NCI-H2196 treated with DMSO at 0.1 percent for 48 hours (cell line): ENCODE results near the gene HDAC4.
"Not testable (repeated sequence)": the region's sequence is repeated elsewhere in the genome, so short reads cannot be mapped to it uniquely, and the experiment has no call there.

Source experiments
- DNase-seq: peaks from one replicate; lab custom pipeline; 2025; ENCODE audit not compliant: unreplicated experiment; lab: John Stamatoyannopoulos, UW

Gene HDAC4

DNA sequence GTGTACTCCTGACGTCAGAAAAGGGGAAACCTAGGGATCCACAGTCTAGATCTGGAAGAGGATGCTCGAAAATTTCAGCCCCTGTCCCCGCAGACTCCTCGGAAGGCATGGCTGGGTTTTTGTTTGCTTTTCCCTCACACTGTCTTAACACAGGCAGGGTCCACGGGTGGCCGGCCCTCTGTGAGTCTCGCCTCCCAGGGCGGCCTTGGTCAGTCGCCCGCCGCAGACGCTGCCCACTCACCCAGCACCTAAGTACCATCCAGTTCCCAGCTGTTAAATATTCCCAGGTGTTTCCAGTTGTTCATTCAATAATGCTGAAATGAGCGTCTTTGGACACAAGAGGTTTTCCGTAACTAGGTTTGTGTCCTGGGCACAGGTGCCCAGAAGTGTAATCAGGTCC lies 359.8 kb downstream of the HDAC4 start:
- DNase-seq: no peak

DNA sequence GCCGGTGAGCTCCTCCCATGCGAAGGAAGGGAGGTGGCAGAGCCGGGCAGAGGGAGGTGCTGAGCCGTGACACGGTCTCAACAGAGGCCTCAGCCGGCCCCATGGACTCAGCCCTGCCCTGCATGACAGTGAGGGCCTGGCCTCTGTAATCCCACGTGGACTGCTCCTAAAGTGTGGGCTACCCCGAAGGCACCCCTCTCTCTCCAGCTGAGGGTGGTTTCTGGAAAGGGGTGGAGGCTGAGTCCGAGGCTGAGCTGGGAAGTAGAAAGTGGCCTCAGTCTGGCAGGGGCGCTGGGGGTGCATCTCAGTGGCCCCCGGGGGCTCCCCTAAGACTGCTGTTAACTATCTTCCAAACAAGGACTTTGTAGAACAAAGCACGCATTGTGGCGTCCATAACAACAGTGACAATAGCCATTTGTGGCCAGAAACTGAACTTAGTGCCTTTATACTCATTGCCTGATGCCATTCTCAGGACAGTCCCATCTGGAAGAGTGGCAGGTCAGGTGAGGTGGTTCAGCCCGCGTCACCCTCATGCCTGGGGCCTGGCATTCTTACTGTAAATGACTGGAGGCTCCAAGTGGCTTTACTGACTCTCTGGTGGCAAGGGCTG lies 360.6 kb downstream of the HDAC4 start:
- DNase-seq: no peak

DNA sequence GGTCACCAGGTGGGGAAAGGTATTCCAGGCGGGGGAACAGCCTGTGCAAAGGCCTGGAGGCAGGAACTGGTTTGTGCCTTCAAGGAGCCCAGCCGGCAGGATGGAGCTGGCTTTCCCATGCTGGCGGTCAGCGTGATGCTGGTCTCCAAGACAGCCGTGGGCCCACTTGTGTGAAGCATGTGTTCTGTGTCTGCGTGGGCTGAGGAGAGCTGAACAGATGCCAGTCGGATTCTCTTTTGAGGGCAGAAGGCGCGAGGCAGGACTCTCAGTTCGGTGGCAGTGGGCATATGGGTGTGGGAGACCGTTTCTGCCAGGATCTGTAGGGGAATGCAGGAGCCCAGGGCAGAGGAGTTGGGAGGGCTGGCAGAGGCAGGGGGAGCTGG lies 361.4 kb downstream of the HDAC4 start:
- no peak for DNase-seq

DNA sequence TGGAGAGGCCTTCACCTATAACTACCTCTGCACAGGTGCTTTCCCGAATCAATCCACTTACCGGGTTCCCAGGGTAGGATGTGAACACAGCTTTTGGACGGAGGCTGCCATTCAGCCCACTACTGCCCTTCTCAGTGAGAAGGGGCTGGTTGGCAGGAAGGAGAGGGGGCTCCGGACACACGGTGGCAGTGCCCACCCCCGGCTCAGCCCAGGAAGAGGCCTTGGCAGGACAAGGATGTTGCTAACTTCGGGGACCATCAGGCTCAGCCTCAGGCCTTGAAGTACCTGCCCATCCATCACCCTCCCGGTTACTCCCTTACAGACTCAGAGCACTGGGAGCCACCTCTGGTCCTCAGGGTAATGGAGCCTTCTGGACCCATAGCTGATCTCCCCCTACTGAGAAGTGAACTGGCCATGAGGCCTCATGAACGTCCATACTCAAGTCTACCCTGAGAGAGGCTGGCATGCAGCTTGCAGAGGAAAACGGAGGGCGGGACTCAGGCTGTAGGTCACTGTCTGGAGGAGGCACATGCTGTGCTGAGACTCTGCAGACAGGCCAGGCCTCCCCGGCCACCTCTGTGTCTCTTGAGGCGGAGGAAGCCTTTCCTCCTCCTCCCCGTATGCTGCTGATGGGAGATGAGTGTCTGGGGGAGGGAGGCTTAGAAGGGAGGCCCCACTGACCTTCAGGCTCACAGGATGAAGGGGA lies 361.9 kb downstream of the HDAC4 start:
- DNase-seq: no peak

DNA sequence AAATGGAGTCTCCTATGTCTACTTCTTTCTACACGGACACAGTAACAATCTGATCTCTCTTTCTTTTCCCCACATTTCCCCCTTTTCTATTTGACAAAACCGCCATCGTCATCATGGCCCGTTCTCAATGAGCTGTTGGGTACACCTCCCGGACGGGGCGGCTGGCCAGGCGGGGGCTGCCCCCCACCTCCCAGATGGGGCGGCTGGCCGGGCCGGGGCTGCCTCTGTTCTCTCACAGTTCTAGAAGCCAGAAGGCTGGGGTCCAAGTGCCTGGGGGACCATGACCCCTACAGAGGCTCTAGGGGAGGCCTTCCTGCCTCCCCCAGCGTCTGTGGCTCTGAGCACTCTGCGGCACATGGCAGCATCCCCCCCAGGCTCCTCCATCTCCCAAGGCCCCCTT lies 362.5 kb downstream of the HDAC4 start:
- not testable (repeated sequence) for DNase-seq

DNA sequence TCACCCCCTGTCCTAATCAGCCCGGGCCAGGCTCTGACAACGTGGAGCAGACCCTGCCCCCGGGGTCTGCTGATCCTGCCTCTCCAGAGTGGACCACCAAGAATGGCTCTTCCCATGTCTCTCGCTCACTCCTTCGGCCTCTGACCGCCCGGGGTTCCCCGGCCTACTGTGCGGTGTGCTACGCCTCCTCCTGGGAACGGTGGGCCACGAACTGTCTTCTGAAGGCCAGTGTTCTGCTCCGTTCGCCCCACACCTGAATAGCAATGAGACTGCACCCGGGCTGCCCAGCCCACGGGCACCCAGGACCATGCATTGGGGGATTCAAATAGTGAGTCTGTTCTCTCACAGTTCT lies 363.3 kb downstream of the HDAC4 start:
- no peak for DNase-seq

DNA sequence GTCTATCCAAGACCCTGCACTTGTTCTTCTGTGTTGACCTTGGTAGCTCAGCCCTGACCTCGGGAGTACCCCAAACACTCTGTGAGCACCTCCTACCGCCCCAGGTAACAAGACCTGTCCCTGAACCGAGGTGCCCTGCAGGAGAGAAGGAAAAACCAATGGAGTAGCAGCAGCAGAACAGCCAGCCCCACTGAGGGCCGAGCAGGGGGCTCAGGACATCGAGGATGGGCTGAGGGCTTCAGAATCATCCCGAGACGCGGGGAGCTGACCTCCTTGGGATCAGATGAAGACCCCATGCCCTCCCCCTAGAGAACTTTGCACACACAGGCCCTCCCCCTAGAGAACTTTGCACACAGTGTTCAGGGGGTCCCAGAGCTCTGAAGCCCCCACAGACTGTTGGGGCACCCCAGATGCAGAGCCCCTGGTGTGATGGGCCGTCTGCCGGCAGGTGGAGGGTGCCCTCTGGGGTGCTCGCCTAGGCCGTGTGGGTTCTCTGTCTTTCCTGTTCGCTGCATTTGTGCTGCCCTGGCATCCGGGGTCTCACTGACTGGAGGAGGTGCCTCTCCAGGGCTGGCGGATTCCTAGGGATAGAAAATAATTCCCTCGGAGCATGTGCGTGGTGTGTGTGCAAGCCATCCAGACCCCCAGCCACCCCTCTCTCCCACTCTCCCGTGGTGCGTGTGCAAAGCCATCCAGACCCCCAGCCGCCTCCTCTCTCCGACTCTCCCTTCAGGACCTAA lies 363.8 kb downstream of the HDAC4 start:
- DNase-seq: no peak

DNA sequence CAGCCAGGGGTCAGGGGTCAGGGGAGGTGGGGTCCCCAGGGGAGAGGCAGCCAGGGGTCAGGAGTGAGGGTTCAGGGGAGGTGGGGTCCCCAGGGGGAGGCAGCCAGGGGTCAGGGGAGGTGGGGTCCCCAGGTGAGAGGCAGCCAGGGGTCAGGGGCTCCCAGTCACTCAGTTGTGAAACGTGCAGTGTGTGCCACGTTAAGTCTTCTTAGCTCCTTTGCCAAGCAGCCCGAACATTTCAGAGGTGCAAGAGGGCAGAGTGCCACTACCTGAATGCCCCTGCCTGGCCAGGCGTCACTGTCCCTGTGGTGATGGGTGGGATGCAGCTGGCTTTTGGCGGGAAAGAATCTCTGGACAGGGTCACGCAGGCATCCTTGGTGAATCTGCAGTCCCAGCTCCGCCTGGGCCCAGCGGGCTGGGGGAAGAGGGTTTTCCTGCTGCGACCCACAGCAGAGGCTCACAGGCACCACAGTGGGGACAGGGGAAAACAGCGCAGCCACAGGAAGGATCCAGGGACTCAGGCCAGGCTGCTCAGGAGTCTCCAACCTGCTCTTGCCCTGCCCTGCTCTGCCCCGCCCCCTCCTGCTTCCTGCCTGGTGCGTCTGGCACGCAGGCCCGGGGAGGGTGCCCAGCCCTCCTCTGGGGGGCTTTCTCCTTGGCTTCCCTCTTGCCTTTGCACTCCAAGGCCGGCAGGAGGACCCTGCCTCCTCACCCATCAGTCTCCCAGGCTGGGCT lies 364.7 kb downstream of the HDAC4 start:
- no peak for DNase-seq

DNA sequence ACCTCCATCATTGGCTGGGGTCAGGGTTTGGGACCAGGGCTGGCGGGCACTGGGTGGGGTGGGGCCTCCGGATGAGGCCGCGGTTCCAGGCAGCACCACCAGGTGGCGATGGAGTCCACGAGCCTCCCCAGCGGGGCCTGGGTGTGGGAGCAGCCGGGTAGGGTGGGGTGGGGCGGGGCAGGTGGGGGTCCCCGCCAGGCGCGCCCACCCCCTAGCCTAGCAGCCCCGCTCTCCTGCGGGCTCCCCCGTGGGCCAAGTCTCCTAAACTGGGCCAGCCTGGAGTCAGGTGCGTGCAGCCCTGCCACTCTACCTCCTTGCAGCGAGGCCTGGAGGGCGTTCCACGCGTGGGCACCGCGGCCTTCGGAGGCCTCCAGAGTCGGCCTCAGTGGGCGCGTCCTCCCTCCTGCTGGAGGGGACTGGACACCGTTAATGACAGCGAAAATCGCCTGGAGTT lies 365.4 kb downstream of the HDAC4 start:
- DNase-seq: no peak

DNA sequence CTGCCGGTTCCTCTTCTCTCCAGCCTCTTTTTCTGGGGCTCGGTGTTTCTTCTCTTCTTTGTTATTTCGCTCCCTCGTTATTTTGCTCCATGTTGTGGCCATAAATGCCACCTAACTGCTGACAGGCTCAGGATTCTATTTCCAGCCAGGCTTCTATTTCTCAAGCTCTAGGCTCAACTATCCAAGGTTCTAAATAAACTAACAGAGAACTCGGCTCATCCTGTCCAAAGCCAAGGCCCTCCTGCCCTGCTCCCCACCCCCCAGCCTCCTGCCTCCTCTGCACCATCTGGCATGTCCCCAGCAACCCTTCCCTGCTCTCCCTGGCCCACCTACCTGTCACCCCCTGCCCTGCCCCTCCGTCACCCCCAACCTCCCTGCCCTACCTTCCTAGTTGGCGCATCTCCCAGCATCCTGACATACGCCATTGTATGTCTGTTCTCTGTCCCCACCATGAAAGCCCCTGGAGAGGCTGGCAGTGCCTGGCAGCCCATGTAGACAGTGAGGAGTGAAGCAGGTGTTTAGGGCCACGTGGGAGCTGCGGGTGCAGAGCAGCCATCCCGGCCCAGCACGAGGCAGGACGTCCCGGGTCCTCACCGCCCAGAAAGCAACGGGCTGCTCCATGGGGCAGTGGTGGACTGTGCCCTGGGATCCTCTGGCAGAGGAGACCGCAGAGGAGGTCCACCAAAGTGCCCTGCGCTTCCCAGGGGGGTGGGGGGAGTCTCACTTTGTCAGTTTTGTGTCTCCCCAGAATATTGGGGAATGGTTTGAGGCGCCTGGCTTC lies 366.1 kb downstream of the HDAC4 start:
- no peak for DNase-seq

DNA sequence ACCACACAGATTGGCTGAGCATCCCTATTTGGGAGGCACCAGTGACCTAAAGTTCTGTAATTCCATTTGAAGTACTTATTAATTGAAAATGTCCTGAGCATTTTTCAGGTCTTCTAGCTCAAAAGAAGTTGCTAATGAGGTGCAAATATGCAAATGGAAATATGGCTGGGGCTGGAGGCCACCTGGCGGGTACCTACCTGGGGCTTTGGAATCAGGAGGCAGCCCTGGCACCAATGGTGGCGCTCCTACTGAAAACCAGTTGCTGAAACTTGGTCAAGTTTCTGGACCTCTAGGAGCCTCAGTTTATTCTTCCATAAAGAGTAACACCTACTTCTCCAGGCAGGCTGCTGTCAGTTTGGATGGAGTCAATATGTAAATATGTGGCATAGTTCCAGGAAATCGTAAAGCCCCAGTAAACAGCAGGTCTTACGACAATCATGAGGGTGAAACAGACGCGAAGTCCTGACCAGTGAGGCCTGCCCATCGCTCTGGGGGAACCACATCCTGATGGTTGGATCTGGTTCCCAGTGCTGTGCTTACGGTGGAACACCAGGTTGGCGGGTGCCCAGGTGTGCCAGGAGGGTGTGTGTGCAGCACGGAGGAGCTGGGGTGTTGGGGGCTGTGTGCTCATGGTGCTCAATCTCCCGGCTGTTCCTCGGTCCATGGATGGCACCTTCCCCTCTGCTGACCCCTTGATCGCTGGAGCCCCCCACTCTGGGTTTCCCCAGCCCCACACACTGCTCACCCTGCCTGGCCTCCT lies 366.8 kb downstream of the HDAC4 start:
- DNase-seq: no peak

DNA sequence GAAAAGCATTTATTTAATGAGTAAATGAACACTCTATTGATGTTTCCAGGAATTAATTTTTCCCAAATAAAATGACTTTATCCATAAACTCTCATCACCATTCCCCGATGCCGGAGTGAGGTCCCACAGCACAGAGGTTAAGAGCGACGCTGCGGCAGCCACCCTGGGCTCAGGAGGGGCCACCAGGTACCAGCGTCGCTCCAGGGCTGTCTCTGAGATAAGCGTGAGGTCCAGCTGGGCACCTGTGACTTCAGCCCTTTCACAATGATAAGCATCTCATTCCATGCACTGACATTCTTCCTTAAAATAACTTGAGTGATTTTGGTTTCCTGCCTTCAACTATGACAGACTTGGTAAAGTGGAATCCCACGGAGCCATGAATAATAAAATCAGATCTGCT lies 370.9 kb downstream of the HDAC4 start:
- DNase-seq: no peak

DNA sequence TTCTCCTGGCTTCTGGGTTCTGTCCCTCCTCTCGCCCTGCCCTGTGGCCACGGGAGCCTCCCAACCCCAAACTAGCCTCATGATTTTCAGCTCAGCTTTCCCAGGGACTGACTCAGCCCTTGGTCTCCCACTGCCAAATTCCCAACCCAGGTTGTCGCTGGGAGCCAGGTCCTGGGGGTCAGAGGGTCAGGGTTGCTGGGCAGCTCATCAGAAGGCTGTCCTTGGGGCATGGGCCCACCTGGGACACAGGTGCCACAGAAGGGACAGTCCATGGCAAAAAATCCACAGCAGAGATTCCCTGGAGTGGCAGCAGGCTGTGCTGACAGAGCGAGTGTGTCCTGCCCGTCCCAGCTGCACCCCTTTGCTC lies 372.6 kb downstream of the HDAC4 start:
- DNase-seq: no peak

DNA sequence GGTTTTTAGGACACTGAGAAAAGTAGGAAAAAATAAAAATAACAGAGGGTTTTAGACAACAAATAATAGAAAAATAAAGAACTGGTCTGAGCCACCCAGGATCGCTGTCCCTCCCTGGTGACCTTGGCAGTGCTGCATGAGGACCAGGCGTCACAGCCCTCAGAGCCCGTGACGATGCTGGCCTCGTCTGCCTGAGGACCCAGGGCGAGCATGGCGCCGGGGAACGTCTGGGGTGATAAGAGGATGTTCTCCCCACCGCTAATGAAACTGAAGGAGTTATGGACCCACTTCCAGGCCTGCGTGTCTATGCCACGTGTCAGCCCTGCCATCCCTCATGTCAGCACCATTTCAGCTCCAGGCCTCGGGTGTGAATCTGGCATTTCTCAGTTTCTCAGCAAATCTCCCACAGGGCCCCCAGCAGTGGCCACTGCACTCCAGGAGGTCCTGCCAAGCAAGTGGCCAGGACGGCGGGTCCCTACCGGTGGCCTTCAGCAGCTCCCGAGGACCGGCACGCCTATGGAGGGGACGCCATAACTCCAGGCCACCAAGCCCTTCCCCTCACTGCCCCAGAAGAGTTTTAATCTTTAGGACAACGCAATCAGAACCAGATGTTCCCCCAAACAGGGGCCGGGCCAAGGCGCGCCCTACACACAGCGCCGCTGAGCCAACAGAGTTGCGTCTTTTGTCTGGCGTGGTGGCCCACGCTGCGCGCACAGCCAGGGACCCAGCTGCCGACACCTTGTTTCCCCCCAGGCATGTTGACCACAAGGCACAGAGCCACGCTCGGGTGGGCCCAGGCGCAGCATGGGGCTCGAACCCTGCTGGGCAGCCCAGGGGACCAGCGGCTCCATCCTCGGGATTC lies 373.2 kb downstream of the HDAC4 start:
- DNase-seq: no peak

DNA sequence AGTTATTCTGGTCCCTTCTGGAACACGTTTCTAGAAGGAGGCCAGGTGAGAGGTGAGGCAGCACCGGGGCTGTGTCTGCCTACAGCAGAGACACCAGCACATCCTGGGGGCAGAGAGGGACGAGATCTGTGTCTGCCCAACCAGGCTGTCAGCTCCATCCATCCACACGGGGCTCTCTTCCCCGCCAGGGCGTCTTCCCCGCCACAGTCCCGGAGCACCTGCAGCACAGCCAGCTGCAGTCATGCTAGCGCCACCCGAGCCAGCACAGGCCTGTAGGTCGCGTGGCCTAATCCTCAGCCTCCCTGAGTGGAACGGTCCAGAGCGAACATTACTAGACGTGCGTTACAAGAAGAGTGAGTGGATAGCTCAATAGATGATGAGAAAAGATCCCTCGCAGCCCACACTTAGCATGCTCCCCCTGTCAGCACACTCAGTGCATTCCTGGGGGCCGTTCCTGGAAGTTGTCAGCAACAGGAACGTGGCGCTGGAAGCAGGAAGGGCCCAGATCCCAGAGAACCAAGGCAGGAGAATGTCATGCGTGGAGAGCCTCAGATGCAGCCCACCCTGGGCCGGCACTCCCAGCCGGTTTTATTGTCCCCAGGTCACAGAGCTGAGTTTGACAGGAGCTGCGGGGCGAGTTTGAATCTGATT lies 374.0 kb downstream of the HDAC4 start:
- no peak for DNase-seq

DNA sequence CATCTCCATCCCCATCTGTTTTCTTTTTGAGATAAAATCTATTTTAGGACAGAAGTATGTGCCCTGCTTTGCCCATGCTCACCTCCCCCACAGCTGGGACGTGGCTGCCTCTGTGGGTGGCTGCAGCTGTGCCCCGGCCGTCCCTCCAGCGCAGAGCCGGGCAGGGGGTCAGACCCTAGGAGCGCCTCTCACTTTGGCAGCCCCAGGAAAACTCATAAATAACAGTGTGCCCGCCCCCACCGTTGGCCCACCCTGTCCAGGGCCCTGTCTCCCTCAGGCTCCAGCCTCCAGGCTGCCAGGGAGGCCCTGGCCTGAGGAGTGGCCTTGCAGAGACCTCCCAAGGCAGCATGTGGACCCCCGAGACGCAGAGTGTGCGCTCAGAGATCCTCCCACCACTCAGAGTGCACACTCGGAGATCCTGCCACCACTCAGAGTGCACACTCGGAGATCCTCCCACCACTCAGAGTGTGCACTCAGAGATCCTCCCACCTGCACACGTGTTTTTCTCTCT lies 374.8 kb downstream of the HDAC4 start:
- no peak for DNase-seq

DNA sequence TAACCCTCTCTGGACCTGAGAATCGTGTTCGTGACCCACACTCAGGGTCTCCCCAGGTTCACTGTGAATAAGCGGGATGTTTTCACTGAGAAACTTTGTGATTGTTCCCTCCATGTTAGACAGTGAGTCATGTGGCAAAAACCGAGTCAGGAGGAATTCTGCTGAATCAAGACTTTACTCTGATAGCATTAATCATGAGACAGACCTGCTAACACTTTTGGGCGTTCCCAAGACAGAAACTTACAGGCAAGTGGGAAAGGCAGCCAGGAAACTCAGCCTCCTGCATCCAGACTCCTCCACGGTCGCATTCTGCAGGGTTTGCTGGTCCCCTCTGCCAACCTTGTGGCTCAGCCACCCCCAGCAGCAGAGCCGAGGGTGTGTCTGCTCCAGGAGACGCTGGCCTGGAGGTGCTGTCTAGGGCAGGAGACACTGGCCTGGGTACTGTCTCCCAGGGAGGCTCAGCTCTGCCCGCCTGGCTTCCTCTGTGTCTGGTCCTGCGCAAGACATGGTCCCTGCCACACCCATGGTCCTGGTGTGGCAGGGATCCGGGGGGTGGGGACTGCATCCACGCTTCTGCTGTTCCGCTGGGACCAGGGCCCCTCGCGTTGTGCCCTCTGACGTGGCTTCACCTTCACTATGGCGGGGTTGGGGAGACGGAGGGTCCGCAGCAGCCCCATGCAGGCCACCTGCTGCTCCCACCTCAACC lies 375.6 kb downstream of the HDAC4 start:
- no peak for DNase-seq

DNA sequence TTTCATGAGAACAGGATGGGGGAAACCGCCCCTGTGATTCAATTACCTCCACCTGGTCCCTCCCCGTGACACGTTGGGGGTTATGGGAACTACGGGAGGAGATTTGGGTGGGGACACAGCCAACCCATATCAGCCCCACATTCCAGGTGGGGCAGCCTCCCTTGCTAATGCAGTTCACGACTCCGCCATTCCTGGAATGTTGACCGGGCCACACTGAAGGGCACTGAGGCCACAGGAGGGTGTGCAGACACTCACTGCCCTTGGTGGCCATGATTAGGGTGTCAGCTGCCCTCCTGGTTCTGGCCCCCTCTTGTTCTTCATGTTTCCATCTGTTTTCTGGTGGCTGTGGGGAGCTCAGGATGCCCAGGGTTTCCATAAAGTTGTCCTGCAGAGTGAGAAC lies 376.6 kb downstream of the HDAC4 start:
- no peak for DNase-seq
